Neural cell (in vitro differentiated cells): ENCODE measurements around the gene APOC3. TPM values are rescaled to one million over a fixed set of nuclear protein-coding genes. Genes with fewer than 3 reads are reported as not detected.

ENCODE experiments used
- H2AFZ ChIP-seq: fragments of 200-600, 300-800 bp; sonication (generic), shearing (Covaris generic); 2 replicates; pipeline ENCODE4 v1.6.0; 2014; ENCODE audit warnings: low read depth, mild to moderate bottlenecking, antibody characterized with exemption, low read length, moderate library complexity
- H3F3A ChIP-seq: fragments of 200-600 bp; shearing (Covaris generic); 2 replicates; pipeline ENCODE4 v1.6.1; 2016; ENCODE audit warnings: mild to moderate bottlenecking, moderate library complexity, mixed read lengths, antibody characterized with exemption, low read length; ENCODE audit not compliant: insufficient read depth, poor library complexity, severe bottlenecking
- H3K27ac ChIP-seq: fragments of 200-600, 300-800 bp; sonication (generic), shearing (Covaris generic); 2 replicates; pipeline ENCODE4 v1.5.1; 2014; ENCODE audit warnings: mild to moderate bottlenecking, low read length, moderate library complexity
- H3K27me3 ChIP-seq: fragments of 300-800, 200-600 bp; sonication (generic), shearing (Covaris generic); 2 replicates; pipeline ENCODE4 v1.6.0; 2014; ENCODE audit warnings: mild to moderate bottlenecking, low read depth, low read length, moderate library complexity; ENCODE audit not compliant: insufficient read depth
- H3K36me3 ChIP-seq: fragments of 300-800, 200-600 bp; sonication (generic), shearing (Covaris generic); 2 replicates; pipeline ENCODE4 v1.5.1; 2014; ENCODE audit warnings: mild to moderate bottlenecking, antibody characterized with exemption, low read length, moderate library complexity; ENCODE audit not compliant: insufficient read depth
- H3K4me2 ChIP-seq: fragments of 300-800, 200-600 bp; sonication (generic), shearing (Covaris generic); 2 replicates; pipeline ENCODE4 v1.6.0; 2014; ENCODE audit warnings: mild to moderate bottlenecking, low read length
- H3K4me3 ChIP-seq: fragments of 300-800, 200-600 bp; sonication (generic), shearing (Covaris generic); 2 replicates; pipeline ENCODE4 v1.5.1; 2014; ENCODE audit warnings: mild to moderate bottlenecking, low read length, moderate library complexity
- H3K79me2 ChIP-seq: fragments of 200-600 bp; shearing (Covaris generic); replicated peaks from 2 replicates; pipeline ENCODE4 v1.6.0; 2014; ENCODE audit warnings: mild to moderate bottlenecking, low read length, moderate library complexity; ENCODE audit not compliant: insufficient read depth
- H3K9ac ChIP-seq: fragments of 300-800, 200-600 bp; sonication (generic), shearing (Covaris generic); 2 replicates; pipeline ENCODE4 v1.6.1; 2016; ENCODE audit warnings: mild to moderate bottlenecking, low read length, mixed read lengths
- H3K9me2 ChIP-seq: fragments of 200-600 bp; shearing (Covaris generic); 2 replicates; pipeline ENCODE4 v1.6.1; 2016; ENCODE audit warnings: mild to moderate bottlenecking, low read length, mixed read lengths; ENCODE audit not compliant: insufficient read depth
- H3K9me3 ChIP-seq: fragments of 200-600, 300-800 bp; sonication (generic), shearing (Covaris generic); 2 replicates; pipeline ENCODE4 v1.6.1; 2016; ENCODE audit warnings: mild to moderate bottlenecking, mixed run types, low read length, moderate library complexity, mixed read lengths
- H4K20me1 ChIP-seq: fragments of 200-600 bp; shearing (Covaris generic); 2 replicates; pipeline ENCODE4 v1.6.1; 2016; ENCODE audit warnings: mild to moderate bottlenecking, mixed run types; ENCODE audit not compliant: insufficient read depth
- CTCF ChIP-seq: fragments of 450-650 bp; IDR thresholded peaks from 2 replicates; pipeline ENCODE4 v1.5.1; 2014; ENCODE audit warnings: antibody characterized with exemption, mild to moderate bottlenecking, moderate library complexity; ENCODE audit not compliant: poor library complexity, severe bottlenecking
- EP300 ChIP-seq: fragments of 450-650 bp; conservative IDR thresholded peaks from 2 replicates; pipeline ENCODE4 v1.6.1; 2014; ENCODE audit warnings: antibody characterized with exemption, mild to moderate bottlenecking, moderate library complexity; ENCODE audit not compliant: poor library complexity, severe bottlenecking
- EZH2 ChIP-seq: fragments of 200-600, 300-800 bp; shearing (Covaris generic), sonication (generic); IDR thresholded peaks from 2 replicates; pipeline ENCODE4 v1.6.1; 2014; ENCODE audit warnings: antibody characterized with exemption, low read length, borderline replicate concordance, mild to moderate bottlenecking; ENCODE audit not compliant: insufficient read depth, poor library complexity, severe bottlenecking
- MXI1 ChIP-seq: fragments of 450-650 bp; conservative IDR thresholded peaks from 2 replicates; pipeline ENCODE4 v1.6.1; 2014; ENCODE audit warnings: antibody characterized with exemption, mild to moderate bottlenecking; ENCODE audit not compliant: poor library complexity, severe bottlenecking
- POLR2AphosphoS5 ChIP-seq: IDR thresholded peaks from 2 replicates; pipeline ENCODE4 v1.6.1; 2012
- RAD21 ChIP-seq: fragments of 450-650 bp; conservative IDR thresholded peaks from 2 replicates; pipeline ENCODE4 v1.6.1; 2014; ENCODE audit warnings: antibody characterized with exemption, mild to moderate bottlenecking, moderate library complexity
- SMC3 ChIP-seq: fragments of 450-650 bp; conservative IDR thresholded peaks from 2 replicates; pipeline ENCODE4 v1.6.1; 2014; ENCODE audit warnings: antibody characterized with exemption, mild to moderate bottlenecking, moderate library complexity; ENCODE audit not compliant: poor library complexity
- TAF1 ChIP-seq: IDR thresholded peaks from 2 replicates; pipeline ENCODE4 v1.6.1; 2012; ENCODE audit warnings: low read depth
- polyA plus RNA-seq: library from polyadenylated mRNA; depleted of rRNA; stranded (reverse); fragments of >200 nt; gene quantifications from 2 replicates; pipeline ENCODE4 v1.2.3, GENCODE V29; 2014
- TF ChIP-seq, protein P1 (sequence below): IDR thresholded peaks from 2 replicates; pipeline ENCODE4 v1.6.1; 2012; ENCODE audit warnings: borderline replicate concordance

The APOC3 gene
- polyA plus RNA-seq, 1 donor from 2014 or later = not detected

GRCh38 chr11:116864531-116864930 lies 34.8 kb downstream of the APOC3 start:
- H2AFZ ChIP-seq = no peak overlapping the region
- H3K9me3 ChIP-seq = no peaks in the 10 kb centered on the region
- no peaks in the 10 kb centered on the region for H3K79me2 ChIP-seq
- TF ChIP-seq POLR2AphosphoS5 = no peak
- no peak for TF ChIP-seq SMC3
- no peak for TF ChIP-seq MXI1
- TF ChIP-seq, protein P1, sequence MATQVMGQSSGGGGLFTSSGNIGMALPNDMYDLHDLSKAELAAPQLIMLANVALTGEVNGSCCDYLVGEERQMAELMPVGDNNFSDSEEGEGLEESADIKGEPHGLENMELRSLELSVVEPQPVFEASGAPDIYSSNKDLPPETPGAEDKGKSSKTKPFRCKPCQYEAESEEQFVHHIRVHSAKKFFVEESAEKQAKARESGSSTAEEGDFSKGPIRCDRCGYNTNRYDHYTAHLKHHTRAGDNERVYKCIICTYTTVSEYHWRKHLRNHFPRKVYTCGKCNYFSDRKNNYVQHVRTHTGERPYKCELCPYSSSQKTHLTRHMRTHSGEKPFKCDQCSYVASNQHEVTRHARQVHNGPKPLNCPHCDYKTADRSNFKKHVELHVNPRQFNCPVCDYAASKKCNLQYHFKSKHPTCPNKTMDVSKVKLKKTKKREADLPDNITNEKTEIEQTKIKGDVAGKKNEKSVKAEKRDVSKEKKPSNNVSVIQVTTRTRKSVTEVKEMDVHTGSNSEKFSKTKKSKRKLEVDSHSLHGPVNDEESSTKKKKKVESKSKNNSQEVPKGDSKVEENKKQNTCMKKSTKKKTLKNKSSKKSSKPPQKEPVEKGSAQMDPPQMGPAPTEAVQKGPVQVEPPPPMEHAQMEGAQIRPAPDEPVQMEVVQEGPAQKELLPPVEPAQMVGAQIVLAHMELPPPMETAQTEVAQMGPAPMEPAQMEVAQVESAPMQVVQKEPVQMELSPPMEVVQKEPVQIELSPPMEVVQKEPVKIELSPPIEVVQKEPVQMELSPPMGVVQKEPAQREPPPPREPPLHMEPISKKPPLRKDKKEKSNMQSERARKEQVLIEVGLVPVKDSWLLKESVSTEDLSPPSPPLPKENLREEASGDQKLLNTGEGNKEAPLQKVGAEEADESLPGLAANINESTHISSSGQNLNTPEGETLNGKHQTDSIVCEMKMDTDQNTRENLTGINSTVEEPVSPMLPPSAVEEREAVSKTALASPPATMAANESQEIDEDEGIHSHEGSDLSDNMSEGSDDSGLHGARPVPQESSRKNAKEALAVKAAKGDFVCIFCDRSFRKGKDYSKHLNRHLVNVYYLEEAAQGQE = no peak
- no peak for TF ChIP-seq EP300
- TF ChIP-seq RAD21 = no peak
- no peak for TF ChIP-seq TAF1
- TF ChIP-seq CTCF = no peak
- no peak for TF ChIP-seq EZH2
- no peak overlapping the region for H3K9ac ChIP-seq
- no peaks in the 10 kb centered on the region for H4K20me1 ChIP-seq
- H3K36me3 ChIP-seq = peaks cover 12% of the 10 kb centered on the region
- H3F3A ChIP-seq = no peaks in the 10 kb centered on the region
- no peaks in the 10 kb centered on the region for H3K9me2 ChIP-seq
- H3K27me3 ChIP-seq = no peaks in the 10 kb centered on the region
- no peak overlapping the region for H3K4me2 ChIP-seq
- no peak overlapping the region for H3K4me3 ChIP-seq
- no peak overlapping the region for H3K27ac ChIP-seq

- H4K20me1 ChIP-seq = no peaks in the 10 kb centered on the region
- H3K4me3 ChIP-seq = no peak overlapping the region
- H2AFZ ChIP-seq = no peak overlapping the region
- no peak overlapping the region for H3K9ac ChIP-seq
- no peaks in the 10 kb centered on the region for H3F3A ChIP-seq
- H3K9me2 ChIP-seq = no peaks in the 10 kb centered on the region
- no peak overlapping the region for H3K4me2 ChIP-seq
- TF ChIP-seq CTCF = no peak
- no peak for TF ChIP-seq POLR2AphosphoS5
- no peak for TF ChIP-seq MXI1
- TF ChIP-seq, protein P1 = no peak
- no peak for TF ChIP-seq EZH2
- no peak for TF ChIP-seq RAD21
- no peak for TF ChIP-seq SMC3
- TF ChIP-seq EP300 = no peak
- no peak for TF ChIP-seq TAF1
- no peaks in the 10 kb centered on the region for H3K27me3 ChIP-seq
- no peaks in the 10 kb centered on the region for H3K79me2 ChIP-seq
- H3K36me3 ChIP-seq = peaks cover 12% of the 10 kb centered on the region
- no peaks in the 10 kb centered on the region for H3K9me3 ChIP-seq
- no peak overlapping the region for H3K27ac ChIP-seq
Measured at GRCh38 chr11:116865696-116866095, 36.0 kb downstream of the APOC3 start.
